WTC11 (cell line): ENCODE measurements around the gene PLA2G4E. TPM values are rescaled to one million over a fixed set of nuclear protein-coding genes. Genes with fewer than 3 reads are reported as not detected.
A peak's percentile ranks its signal among the peaks of the same experiment; 100 is the strongest.

ENCODE experiments used
- ATAC-seq: fragments of 200-7000 bp; cut with Tn5 transposase; 2 replicates; pipeline ENCODE4 v1.10.0; 2021; ENCODE audit warnings: mild to moderate bottlenecking, moderate library complexity
- CTCF ChIA-PET: fragments of 300-600 bp; sonication (Branson Sonifier 250); formaldehyde crosslinking; loops from one replicate; lab custom pipeline; 2021; ENCODE audit warnings: antibody characterized with exemption; lab: Charles Lee
- POLR2A ChIA-PET: fragments of 350-600 bp; sonication (Branson Sonifier 250); formaldehyde crosslinking; loops from one replicate; lab custom pipeline; 2021; ENCODE audit warnings: antibody characterized with exemption; lab: Charles Lee
- DNase-seq: peaks from one replicate; pipeline ENCODE4 v3.0.0; 2021; ENCODE audit warnings: low spot score
- H3K27ac Mint-ChIP-seq: 2 replicates; pipeline ENCODE4 v1.8.0; 2021; ENCODE audit warnings: mixed read lengths
- H3K27me3 Mint-ChIP-seq: 2 replicates; pipeline ENCODE4 v1.8.0; 2021; ENCODE audit warnings: low read depth, mild to moderate bottlenecking, moderate library complexity, mixed read lengths
- H3K36me3 Mint-ChIP-seq: 2 replicates; pipeline ENCODE4 v1.8.0; 2021; ENCODE audit warnings: mixed read lengths
- H3K4me1 Mint-ChIP-seq: 2 replicates; pipeline ENCODE4 v1.8.0; 2022; ENCODE audit warnings: mixed read lengths
- H3K4me3 Mint-ChIP-seq: 2 replicates; pipeline ENCODE4 v1.8.0; 2021; ENCODE audit warnings: mild to moderate bottlenecking, moderate library complexity, mixed read lengths
- H3K9me3 Mint-ChIP-seq: 2 replicates; pipeline ENCODE4 v1.8.0; 2021; ENCODE audit warnings: mixed read lengths
- ATF1 ChIP-seq: sonication (generic); formaldehyde crosslinking; IDR thresholded peaks from 2 replicates; pipeline ENCODE4 v1.8.1; 2023; ENCODE audit warnings: mild to moderate bottlenecking, moderate library complexity, missing genetic modification reagents
- ESRRA ChIP-seq: sonication (generic); formaldehyde crosslinking; IDR thresholded peaks from 2 replicates; pipeline ENCODE4 v1.8.1; 2022; ENCODE audit warnings: mild to moderate bottlenecking, missing genetic modification reagents, borderline replicate concordance
- FOXJ3 ChIP-seq: sonication (generic); formaldehyde crosslinking; IDR thresholded peaks from 2 replicates; pipeline ENCODE4 v1.9.0; 2021; ENCODE audit warnings: missing genetic modification reagents, mild to moderate bottlenecking, borderline replicate concordance
- FOXK1 ChIP-seq: sonication (generic); formaldehyde crosslinking; IDR thresholded peaks from 2 replicates; pipeline ENCODE4 v1.8.0; 2022; ENCODE audit warnings: mild to moderate bottlenecking, moderate library complexity, missing genetic modification reagents
- HMGA2 ChIP-seq: fragments of 250-450 bp; sonication (Bioruptor Pico); IDR thresholded peaks from 2 replicates; pipeline ENCODE4 v1.4.0; 2021; ENCODE audit warnings: mild to moderate bottlenecking, moderate library complexity
- IRF2 ChIP-seq: sonication (generic); formaldehyde crosslinking; IDR thresholded peaks from 2 replicates; pipeline ENCODE4 v1.8.0; 2022; ENCODE audit warnings: low read depth, missing genetic modification reagents, borderline replicate concordance
- NR1H2 ChIP-seq: sonication (generic); formaldehyde crosslinking; IDR thresholded peaks from 2 replicates; pipeline ENCODE4 v1.9.0; 2021; ENCODE audit warnings: mild to moderate bottlenecking, moderate library complexity, missing genetic modification reagents
- OVOL2 ChIP-seq: fragments of 250-450 bp; sonication (Bioruptor Pico); IDR thresholded peaks from 2 replicates; pipeline ENCODE4 v1.9.0; 2021; ENCODE audit warnings: mild to moderate bottlenecking, borderline replicate concordance
- TCF7 ChIP-seq: sonication (generic); formaldehyde crosslinking; IDR thresholded peaks from 2 replicates; pipeline ENCODE4 v1.8.0; 2022; ENCODE audit warnings: mild to moderate bottlenecking, low read depth, missing genetic modification reagents, moderate library complexity
- ZNF396 ChIP-seq: fragments of 250-450 bp; sonication (Bioruptor Pico); IDR thresholded peaks from 2 replicates; pipeline ENCODE4 v1.8.0; 2021; ENCODE audit warnings: mild to moderate bottlenecking, moderate library complexity, borderline replicate concordance
- ZNF416 ChIP-seq: fragments of 250-450 bp; sonication (Bioruptor Pico); IDR thresholded peaks from 2 replicates; pipeline ENCODE4 v1.9.0; 2021; ENCODE audit warnings: mild to moderate bottlenecking, inconsistent platforms
- ZNF671 ChIP-seq: fragments of 250-450 bp; sonication (Bioruptor Pico); IDR thresholded peaks from 2 replicates; pipeline ENCODE4 v1.8.0; 2021; ENCODE audit warnings: mild to moderate bottlenecking
- total RNA-seq: library from RNA; stranded (reverse); gene quantifications from 3 replicates; pipeline ENCODE4 v1.2.3, GENCODE V29; 2021
- TF ChIP-seq, protein P1 (sequence below): sonication (generic); formaldehyde crosslinking; IDR thresholded peaks from 2 replicates; pipeline ENCODE4 v1.8.1; 2022; ENCODE audit warnings: low read depth, mild to moderate bottlenecking, moderate library complexity, missing genetic modification reagents, borderline replicate concordance
- TF ChIP-seq, protein P2 (sequence below): sonication (generic); formaldehyde crosslinking; IDR thresholded peaks from 2 replicates; pipeline ENCODE4 v1.8.1; 2023; ENCODE audit warnings: mild to moderate bottlenecking, missing genetic modification reagents
- TF ChIP-seq, protein P3 (sequence below): fragments of 250-450 bp; sonication (Bioruptor Pico); conservative IDR thresholded peaks from 2 replicates; pipeline ENCODE4 v1.9.0; 2021; ENCODE audit warnings: mild to moderate bottlenecking
- TF ChIP-seq, protein P4 (sequence below): sonication (generic); formaldehyde crosslinking; IDR thresholded peaks from 2 replicates; pipeline ENCODE4 v1.8.0; 2023; ENCODE audit warnings: missing genetic modification reagents, mild to moderate bottlenecking, borderline replicate concordance
- TF ChIP-seq, protein P5 (sequence below): sonication (generic); formaldehyde crosslinking; IDR thresholded peaks from 2 replicates; pipeline ENCODE4 v1.8.1; 2023; ENCODE audit warnings: mild to moderate bottlenecking, missing genetic modification reagents, moderate library complexity

The PLA2G4E gene
- total RNA-seq, 1 experiment from 2014 or later = not detected

DNA sequence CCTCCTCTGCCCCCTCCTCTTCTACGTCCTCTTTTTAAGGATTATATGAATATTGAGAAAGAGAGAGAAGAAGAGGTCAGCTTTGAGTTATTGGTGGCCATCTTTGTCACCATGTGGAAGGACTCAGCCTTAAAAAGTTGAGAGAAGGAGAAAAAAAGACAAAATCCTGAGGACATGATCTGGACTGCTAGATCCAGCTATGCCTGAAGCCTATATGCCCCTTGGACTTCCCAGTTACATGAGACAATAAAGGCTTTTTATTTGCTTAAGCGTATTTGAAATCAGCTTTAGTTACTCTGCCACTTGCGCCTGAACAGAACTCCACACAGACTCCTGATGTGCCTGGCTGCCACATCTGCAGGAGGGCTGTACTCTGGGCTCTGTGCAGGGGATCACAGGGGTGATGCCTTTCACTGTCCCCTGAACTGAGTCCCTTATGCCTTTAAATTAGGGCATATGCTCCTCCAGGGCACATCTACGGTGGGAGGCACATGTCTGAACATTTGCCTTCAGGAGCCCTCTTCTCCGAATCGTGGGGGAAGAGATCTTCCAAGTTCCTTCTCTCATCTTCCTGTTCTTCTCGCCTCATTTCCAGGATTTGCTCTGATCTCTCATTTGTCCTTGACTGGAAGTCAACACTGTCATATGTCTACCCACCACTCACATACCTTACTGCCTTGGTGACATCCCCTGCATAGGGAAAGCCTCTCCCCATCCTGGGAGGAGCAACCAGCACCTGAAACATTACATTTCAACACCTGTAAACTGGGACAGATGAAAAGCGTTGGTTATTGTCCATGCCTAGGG lies 14.0 kb upstream of the PLA2G4E start:
- TF ChIP-seq, protein P1, sequence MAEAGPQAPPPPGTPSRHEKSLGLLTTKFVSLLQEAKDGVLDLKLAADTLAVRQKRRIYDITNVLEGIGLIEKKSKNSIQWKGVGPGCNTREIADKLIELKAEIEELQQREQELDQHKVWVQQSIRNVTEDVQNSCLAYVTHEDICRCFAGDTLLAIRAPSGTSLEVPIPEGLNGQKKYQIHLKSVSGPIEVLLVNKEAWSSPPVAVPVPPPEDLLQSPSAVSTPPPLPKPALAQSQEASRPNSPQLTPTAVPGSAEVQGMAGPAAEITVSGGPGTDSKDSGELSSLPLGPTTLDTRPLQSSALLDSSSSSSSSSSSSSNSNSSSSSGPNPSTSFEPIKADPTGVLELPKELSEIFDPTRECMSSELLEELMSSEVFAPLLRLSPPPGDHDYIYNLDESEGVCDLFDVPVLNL (CRISPR knock-in tag) = no peak
- no peak for TF ChIP-seq OVOL2 (CRISPR knock-in tag)
- no peak for TF ChIP-seq TCF7 (CRISPR knock-in tag)
- TF ChIP-seq HMGA2 (CRISPR knock-in tag) = no peak
- no peak for TF ChIP-seq ZNF671
- TF ChIP-seq, protein P2, sequence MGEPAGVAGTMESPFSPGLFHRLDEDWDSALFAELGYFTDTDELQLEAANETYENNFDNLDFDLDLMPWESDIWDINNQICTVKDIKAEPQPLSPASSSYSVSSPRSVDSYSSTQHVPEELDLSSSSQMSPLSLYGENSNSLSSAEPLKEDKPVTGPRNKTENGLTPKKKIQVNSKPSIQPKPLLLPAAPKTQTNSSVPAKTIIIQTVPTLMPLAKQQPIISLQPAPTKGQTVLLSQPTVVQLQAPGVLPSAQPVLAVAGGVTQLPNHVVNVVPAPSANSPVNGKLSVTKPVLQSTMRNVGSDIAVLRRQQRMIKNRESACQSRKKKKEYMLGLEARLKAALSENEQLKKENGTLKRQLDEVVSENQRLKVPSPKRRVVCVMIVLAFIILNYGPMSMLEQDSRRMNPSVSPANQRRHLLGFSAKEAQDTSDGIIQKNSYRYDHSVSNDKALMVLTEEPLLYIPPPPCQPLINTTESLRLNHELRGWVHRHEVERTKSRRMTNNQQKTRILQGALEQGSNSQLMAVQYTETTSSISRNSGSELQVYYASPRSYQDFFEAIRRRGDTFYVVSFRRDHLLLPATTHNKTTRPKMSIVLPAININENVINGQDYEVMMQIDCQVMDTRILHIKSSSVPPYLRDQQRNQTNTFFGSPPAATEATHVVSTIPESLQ (CRISPR knock-in tag) = no peak
- no peak for TF ChIP-seq NR1H2 (CRISPR knock-in tag)
- TF ChIP-seq, all 79 proteins: peak for 0
- peak overlapping the region; percentile 90 for H3K27ac Mint-ChIP-seq
- peaks cover 33% of the 10 kb centered on the region for H3K9me3 Mint-ChIP-seq
- H3K27me3 Mint-ChIP-seq = peaks cover 4% of the 10 kb centered on the region
- ATAC-seq = peak; percentile 25; the same call in 1 of the 2 replicates
- no peak for DNase-seq
- ChIA-PET CTCF (interaction anchor here (1.0 to 3.2 kb wide), 2 partner anchors 45 to 46 kb away, joined by 3 to 18 read pairs; no protein-coding TSS in a partner anchor), POLR2A (no interaction called here)
- peaks cover 11% of the 10 kb centered on the region for H3K36me3 Mint-ChIP-seq
- H3K4me3 Mint-ChIP-seq = no peak overlapping the region; the same call in 1 of the 2 replicates
- H3K4me1 Mint-ChIP-seq = peaks cover 13% of the 10 kb centered on the region

DNA sequence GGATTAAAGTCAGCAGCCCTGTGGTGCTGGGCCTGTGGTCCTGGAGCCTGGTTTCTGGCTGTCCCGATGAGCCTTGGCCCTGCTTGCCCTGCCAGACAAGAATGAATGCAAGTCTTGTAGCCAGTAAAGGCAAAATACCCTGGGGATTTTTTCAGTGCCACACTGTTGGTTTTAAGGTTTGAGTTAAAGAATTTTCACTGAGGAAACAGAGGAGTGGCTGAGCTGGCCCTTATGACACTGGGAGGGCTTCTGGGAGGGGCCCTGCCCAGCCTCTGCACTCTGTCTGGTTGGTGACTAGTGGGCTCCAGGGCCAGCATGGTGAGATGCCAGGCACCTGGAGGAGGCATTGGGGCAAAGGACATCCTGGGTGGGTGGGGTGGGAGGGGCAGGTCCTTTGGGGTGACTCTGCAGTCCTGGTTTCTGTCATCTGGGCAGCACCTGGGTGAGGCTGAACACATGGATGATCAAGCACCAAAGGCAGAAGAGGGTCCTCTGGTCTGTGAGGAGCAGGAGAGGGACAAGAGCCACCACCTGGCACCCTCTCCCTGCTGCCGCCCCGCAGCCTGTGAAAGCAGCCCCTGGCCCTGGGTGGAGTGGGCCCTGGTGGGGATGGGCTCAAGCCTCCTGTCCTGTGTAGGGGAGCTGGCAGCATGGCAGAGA lies 12.5 kb upstream of the PLA2G4E start:
- ChIA-PET CTCF (no interaction called here), POLR2A (no interaction called here)
- no peak for DNase-seq
- H3K27ac Mint-ChIP-seq = no peak overlapping the region
- H3K27me3 Mint-ChIP-seq = peaks cover 4% of the 10 kb centered on the region
- H3K36me3 Mint-ChIP-seq = peaks cover 11% of the 10 kb centered on the region
- peaks cover 13% of the 10 kb centered on the region for H3K4me1 Mint-ChIP-seq
- ATAC-seq = no peak
- peaks cover 26% of the 10 kb centered on the region for H3K9me3 Mint-ChIP-seq
- H3K4me3 Mint-ChIP-seq = no peak overlapping the region
- TF ChIP-seq IRF2 (CRISPR knock-in tag) (no peak), FOXK1 (CRISPR knock-in tag) (no peak), ZNF671 (no peak), TCF7 (CRISPR knock-in tag) (no peak), ZNF416 (CRISPR knock-in tag) (no peak), ZNF396 (CRISPR knock-in tag) (no peak), ATF1 (CRISPR knock-in tag) (no peak), ESRRA (CRISPR knock-in tag) (no peak), FOXJ3 (CRISPR knock-in tag) (no peak)
- TF ChIP-seq, protein P3, sequence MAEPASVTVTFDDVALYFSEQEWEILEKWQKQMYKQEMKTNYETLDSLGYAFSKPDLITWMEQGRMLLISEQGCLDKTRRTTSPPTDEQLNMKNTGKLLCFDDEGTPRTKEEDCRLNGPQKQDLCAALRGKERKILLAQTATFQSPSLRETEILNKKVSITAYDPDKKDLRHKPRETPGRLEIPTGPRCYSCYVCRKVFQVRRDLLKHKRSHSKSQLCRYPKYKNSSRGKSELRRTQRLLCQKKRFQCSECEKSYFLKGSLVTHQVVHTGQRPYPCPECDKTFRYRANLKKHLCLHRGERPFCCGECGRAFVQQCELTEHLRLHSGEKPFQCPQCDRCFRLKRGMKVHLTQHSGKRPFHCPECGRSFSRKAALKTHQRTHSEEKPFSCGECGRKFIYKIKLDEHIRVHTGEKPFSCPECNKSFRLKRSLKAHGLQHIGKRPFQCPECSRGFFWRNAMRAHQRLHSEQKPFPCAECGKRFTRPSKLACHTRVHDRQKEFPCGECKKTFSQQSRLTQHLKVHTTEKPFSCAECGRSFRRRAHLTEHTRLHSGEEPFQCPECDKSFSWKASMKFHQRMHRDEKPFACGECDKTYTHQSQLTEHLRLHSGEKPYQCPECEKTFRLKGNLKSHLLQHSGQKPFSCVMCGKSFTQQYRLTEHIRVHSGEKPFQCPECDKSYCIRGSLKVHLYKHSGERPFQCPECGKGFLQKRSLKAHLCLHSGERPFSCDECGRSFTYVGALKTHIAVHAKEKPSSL = no peak
- TF ChIP-seq, protein P2 (CRISPR knock-in tag) = no peak
- TF ChIP-seq, protein P4, sequence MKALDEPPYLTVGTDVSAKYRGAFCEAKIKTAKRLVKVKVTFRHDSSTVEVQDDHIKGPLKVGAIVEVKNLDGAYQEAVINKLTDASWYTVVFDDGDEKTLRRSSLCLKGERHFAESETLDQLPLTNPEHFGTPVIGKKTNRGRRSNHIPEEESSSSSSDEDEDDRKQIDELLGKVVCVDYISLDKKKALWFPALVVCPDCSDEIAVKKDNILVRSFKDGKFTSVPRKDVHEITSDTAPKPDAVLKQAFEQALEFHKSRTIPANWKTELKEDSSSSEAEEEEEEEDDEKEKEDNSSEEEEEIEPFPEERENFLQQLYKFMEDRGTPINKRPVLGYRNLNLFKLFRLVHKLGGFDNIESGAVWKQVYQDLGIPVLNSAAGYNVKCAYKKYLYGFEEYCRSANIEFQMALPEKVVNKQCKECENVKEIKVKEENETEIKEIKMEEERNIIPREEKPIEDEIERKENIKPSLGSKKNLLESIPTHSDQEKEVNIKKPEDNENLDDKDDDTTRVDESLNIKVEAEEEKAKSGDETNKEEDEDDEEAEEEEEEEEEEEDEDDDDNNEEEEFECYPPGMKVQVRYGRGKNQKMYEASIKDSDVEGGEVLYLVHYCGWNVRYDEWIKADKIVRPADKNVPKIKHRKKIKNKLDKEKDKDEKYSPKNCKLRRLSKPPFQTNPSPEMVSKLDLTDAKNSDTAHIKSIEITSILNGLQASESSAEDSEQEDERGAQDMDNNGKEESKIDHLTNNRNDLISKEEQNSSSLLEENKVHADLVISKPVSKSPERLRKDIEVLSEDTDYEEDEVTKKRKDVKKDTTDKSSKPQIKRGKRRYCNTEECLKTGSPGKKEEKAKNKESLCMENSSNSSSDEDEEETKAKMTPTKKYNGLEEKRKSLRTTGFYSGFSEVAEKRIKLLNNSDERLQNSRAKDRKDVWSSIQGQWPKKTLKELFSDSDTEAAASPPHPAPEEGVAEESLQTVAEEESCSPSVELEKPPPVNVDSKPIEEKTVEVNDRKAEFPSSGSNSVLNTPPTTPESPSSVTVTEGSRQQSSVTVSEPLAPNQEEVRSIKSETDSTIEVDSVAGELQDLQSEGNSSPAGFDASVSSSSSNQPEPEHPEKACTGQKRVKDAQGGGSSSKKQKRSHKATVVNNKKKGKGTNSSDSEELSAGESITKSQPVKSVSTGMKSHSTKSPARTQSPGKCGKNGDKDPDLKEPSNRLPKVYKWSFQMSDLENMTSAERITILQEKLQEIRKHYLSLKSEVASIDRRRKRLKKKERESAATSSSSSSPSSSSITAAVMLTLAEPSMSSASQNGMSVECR (CRISPR knock-in tag) = no peak
- TF ChIP-seq, protein P5, sequence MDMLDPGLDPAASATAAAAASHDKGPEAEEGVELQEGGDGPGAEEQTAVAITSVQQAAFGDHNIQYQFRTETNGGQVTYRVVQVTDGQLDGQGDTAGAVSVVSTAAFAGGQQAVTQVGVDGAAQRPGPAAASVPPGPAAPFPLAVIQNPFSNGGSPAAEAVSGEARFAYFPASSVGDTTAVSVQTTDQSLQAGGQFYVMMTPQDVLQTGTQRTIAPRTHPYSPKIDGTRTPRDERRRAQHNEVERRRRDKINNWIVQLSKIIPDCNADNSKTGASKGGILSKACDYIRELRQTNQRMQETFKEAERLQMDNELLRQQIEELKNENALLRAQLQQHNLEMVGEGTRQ (CRISPR knock-in tag) = no peak
- TF ChIP-seq, all 79 proteins: peak for 0
